Mesothelial cell of epicardium (in vitro differentiated cells): ENCODE measurements around the gene RAB11FIP3. TPM values are rescaled to one million over a fixed set of nuclear protein-coding genes. Genes with fewer than 3 reads are reported as not detected.
"Not testable (repeated sequence)": the region's sequence is repeated elsewhere in the genome, so short reads cannot be mapped to it uniquely, and the experiment has no call there.

Experiments used
- DNase-seq, 2 experiments: peaks; one replicate each; pipeline ENCODE4 v3.0.0; 2021; ENCODE audit warnings: low spot score in 2 of 2; ENCODE audit not compliant: unreplicated experiment in 2 of 2
- H3K27ac Mint-ChIP-seq: 2 replicates; pipeline ENCODE4 v1.8.0; 2021; ENCODE audit warnings: mixed read lengths
- H3K27me3 Mint-ChIP-seq: 2 replicates; pipeline ENCODE4 v1.8.0; 2021; ENCODE audit warnings: low read depth, mixed read lengths
- H3K36me3 Mint-ChIP-seq: 2 replicates; pipeline ENCODE4 v1.8.0; 2021; ENCODE audit warnings: mixed read lengths
- H3K4me1 Mint-ChIP-seq: 2 replicates; pipeline ENCODE4 v1.8.0; 2021; ENCODE audit warnings: mixed read lengths
- H3K4me3 Mint-ChIP-seq: 2 replicates; pipeline ENCODE4 v1.8.0; 2021; ENCODE audit warnings: mild to moderate bottlenecking, moderate library complexity, mixed read lengths
- H3K9me3 Mint-ChIP-seq: 2 replicates; pipeline ENCODE4 v1.8.0; 2021; ENCODE audit warnings: mixed read lengths
- CTCF ChIP-seq: fragments of 200-600 bp; sonication (generic); IDR thresholded peaks from one replicate; pipeline ENCODE4 v1.5.0; 2021; ENCODE audit warnings: antibody characterized with exemption; ENCODE audit not compliant: unreplicated experiment
- total RNA-seq: library from RNA; stranded (reverse); gene quantifications from 3 replicates; pipeline ENCODE4 v1.2.1, GENCODE V29; 2021

Gene RAB11FIP3
- total RNA-seq, 1 donor from 2014 or later: 68.8 TPM

DNA sequence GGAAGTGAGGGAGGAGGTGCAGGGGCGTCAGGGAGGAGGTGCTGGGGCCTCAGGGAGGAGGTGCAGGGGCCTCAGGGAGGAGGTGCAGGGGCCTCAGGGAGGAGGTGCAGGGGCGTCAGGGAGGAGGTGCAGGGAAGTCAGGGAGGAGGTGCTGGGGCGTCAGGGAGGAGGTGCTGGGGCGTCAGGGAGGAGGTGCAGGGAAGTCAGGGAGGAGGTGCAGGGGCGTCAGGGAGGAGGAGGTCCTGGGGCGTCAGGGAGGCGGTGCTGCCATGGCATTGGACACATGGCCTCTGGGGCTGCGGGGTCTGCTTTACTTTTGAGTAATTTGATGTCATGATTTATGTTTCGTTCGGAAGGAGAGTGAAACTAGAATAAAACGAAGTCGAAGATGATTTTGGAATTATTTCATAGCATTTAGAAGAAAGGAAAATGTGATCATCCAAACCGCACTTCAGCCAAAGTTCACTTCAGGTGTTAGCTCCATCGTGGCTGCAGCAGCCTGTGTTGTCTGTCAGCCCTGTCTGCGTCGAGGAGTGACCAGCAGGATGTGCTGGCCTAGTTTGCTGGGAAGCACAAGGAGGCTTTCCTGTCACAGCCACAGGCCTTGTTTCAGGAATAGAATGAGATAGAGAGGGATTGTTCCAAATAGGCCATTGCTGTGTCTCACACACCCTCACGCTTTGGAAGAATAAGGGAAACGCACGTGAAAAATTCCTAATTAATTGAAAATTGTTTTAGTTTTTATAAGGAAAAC is 42.8 kb downstream of the RAB11FIP3 start:
- Mint-ChIP-seq H3K36me3 (peaks cover 3% of the 10 kb centered on the region), H3K4me3 (no peak overlapping the region), H3K27ac (peak overlapping the region; percentile 59), H3K9me3 (no peaks in the 10 kb centered on the region), H3K4me1 (peaks cover 6% of the 10 kb centered on the region), H3K27me3 (no peaks in the 10 kb centered on the region)
- no peak for DNase-seq
- no peak for TF ChIP-seq CTCF

DNA sequence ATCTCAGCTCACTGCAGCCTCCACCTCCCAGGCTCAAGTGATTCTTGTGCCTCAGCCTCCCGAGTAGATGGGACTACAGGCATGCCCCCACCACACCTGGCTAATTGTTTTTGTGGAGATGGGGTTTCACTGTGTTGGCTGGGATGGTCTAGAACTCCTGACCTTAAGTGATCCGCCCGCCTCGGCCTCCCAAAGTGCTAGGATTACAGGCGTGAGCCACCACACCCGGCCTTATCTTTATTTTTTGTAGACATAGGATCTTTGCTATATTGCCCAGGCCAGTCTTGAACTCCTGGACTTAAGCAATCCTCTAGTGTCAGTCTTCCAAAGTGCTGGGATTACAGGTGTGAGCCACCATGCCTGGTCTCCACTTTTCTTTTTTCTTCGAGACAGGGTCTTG is 44.0 kb downstream of the RAB11FIP3 start:
- not testable (repeated sequence) for H3K4me3 Mint-ChIP-seq, H3K9me3 Mint-ChIP-seq, H3K27me3 Mint-ChIP-seq

GRCh38 chr16:470418-470817 is 45.0 kb downstream of the RAB11FIP3 start:
- Mint-ChIP-seq H3K4me3 (no peak overlapping the region), H3K27me3 (no peaks in the 10 kb centered on the region), H3K4me1 (peaks cover 6% of the 10 kb centered on the region), H3K27ac (no peak overlapping the region), H3K36me3 (peaks cover 9% of the 10 kb centered on the region), H3K9me3 (no peaks in the 10 kb centered on the region)
- no peak for DNase-seq
- no peak for TF ChIP-seq CTCF

More for the DNA sequence above, 44.0 kb downstream of the RAB11FIP3 start:
- H3K36me3 Mint-ChIP-seq, H3K27ac Mint-ChIP-seq, DNase-seq, H3K4me1 Mint-ChIP-seq: not testable (repeated sequence)

DNA sequence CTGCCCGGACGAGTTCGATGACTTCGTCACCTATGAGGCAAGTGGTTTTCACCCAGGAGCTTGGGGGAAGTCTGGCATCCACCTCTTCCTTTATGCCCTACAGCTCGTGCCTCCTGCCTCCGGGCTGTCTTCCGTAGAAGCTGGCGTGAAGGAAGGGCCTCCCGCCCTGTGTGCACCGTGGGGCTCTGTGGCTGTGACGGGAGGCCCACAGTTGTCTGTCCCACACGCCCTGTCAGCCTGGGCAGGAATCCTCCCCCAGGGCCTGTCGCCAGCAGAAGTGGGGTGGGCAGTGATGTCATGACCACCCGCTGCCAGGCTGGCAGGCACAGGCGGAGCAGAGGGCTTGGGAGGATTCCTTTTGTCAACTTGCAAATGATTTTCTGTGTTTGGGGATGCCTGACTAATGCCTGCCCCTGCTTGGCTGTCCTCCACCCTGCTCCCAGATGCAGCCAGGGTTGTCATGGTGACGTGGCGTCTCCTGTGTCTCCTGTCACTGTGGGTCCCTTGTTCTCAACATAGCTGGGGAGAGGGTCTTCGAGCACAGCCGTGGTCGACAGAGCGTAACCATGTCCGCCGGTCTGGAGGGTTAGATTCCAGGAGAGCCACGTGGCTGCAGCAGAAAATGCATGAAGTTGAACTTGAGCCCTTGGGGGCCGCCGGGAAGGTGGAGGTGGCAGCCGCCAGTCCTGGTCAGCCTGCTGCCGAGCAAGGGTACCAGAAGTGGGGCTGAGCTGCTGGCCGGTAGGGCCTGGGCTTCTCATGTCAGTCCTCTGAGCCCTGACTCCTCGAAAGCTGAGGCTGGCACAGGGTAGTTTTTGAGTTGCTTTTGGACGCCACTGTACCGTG is 46.1 kb downstream of the RAB11FIP3 start:
- TF ChIP-seq CTCF: no peak
- H3K27ac Mint-ChIP-seq: no peak overlapping the region
- no peak for DNase-seq
- peaks cover 6% of the 10 kb centered on the region for H3K4me1 Mint-ChIP-seq
- no peaks in the 10 kb centered on the region for H3K27me3 Mint-ChIP-seq
- H3K36me3 Mint-ChIP-seq: peaks cover 9% of the 10 kb centered on the region
- H3K4me3 Mint-ChIP-seq: no peak overlapping the region
- no peaks in the 10 kb centered on the region for H3K9me3 Mint-ChIP-seq

DNA sequence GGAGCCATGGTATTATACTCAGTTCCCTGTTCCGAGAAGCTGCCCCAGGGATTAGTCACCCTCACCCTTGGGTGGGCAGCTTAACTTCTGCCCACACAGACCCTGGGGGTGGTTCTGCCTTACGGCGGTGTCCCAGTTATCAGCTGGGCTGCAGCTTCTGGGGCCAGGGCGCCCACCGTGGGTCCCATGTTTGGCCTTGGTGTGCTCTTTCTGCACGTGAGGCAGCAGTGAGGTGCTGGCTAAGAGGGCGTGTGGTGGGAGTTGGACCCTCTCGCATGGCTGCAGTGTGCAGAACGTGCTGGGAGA is 46.7 kb downstream of the RAB11FIP3 start:
- Mint-ChIP-seq H3K27ac (no peak overlapping the region), H3K4me1 (peaks cover 1% of the 10 kb centered on the region)
- no peak for TF ChIP-seq CTCF

More for the DNA sequence above, 46.7 kb downstream of the RAB11FIP3 start:
- Mint-ChIP-seq H3K9me3 (no peaks in the 10 kb centered on the region), H3K36me3 (peaks cover 9% of the 10 kb centered on the region), H3K27me3 (no peaks in the 10 kb centered on the region), H3K4me3 (no peak overlapping the region)
- no peak for DNase-seq
